ENCODE data around the gene PTPN14.

Gene PTPN14

DNA sequence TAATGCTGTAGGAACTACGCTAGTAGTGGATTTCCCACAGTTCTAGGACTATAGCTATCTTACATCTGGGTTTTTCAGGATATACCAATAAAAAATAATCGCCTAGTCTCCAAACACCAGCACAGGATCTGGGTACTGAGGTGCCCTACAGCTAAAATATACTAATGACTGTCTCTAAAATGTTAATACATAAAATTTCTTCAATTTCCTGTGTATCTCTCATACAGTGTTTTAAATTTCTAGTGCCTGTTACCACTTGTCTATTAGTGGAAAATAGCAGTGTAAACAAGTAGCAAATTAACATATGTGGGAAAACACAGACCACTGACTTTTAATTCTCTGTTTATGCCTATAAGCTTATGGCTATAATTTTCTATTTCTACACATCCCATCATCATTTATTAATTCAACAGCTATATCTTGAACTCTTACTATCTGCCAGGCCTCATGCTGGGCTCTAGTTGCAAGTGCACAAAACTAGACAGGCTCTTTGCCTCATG, 16.1 kb upstream of the PTPN14 start:
- DNase-seq = no peak

DNA sequence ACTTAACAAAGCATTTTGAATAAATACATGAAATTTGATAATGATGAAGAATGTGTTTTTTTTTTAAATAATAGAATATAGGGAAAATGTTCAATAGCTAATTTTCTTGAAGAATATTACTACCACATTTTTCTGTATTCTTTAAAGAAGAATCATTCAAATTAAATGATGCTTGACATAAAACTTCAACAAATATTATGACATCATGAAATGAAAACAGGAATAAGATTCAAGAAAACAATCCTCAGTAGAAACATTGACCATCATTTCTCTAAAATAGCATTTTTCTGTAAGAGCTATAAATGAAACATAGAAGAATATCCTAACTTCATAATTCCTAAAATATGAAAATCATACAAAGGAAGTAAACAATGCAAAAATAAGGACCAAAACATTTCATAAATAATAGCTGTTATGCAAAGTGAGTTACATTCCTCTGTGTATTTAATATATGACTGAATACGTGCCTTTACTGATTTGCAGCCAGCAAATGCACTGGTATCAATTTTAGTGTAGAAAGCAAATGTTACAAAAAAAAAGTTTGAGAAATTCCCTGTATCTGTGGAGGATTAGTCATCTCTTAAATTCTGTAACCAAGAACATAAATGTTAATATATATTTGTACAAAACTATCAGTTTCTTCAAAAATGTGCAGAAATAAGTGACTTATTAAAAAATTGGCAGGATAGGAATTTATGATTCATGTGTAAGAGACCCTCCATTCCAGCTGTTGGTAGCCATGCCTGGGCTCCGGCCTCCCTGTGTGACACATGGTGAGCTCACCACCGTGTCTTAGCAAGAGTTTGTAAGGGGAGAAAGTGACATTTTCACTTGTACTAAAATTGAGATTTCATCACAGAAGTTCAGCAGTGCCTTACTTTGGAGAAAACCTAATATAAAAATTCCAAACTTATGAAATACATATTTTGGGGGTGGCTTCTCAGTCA, 15.0 kb upstream of the PTPN14 start:
- DNase-seq = no peak

DNA sequence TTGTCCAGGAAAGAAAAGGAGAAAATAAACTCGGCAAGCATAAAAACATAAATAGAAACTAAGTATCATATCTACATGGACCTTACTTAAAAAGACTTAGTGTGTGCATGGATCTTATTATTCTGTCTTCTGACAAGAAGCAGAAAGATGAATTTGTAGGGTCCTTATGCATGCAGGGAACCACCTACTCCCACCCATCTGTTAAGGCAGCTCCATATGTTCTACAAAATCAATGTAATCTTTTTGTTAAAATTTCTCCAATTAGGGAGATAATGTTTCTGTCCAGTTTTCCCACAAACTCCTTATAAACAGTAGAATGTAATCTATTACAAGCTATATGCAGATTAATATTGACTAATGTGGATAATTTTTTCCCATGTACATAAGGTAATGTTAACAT, 13.9 kb upstream of the PTPN14 start:
- no peak for DNase-seq

DNA sequence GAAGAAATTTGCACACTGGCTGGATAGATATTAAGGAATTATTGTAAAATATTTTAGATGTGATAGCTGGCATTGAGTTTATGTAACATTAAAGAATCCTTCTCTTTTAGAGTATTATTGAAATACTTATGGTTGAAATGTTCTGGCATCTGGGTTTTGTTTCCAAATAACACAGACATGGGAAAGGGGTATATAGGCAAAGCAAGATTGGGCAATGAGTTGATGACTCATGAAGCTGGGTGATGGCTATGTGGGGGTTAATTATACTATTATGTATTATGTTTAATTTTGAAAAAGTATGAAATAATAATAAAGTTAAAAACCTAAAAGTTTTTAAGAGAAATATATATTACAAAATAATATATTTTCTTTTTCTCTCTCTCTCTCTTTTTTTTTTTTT, 12.5 kb upstream of the PTPN14 start:
- DNase-seq = no peak

DNA sequence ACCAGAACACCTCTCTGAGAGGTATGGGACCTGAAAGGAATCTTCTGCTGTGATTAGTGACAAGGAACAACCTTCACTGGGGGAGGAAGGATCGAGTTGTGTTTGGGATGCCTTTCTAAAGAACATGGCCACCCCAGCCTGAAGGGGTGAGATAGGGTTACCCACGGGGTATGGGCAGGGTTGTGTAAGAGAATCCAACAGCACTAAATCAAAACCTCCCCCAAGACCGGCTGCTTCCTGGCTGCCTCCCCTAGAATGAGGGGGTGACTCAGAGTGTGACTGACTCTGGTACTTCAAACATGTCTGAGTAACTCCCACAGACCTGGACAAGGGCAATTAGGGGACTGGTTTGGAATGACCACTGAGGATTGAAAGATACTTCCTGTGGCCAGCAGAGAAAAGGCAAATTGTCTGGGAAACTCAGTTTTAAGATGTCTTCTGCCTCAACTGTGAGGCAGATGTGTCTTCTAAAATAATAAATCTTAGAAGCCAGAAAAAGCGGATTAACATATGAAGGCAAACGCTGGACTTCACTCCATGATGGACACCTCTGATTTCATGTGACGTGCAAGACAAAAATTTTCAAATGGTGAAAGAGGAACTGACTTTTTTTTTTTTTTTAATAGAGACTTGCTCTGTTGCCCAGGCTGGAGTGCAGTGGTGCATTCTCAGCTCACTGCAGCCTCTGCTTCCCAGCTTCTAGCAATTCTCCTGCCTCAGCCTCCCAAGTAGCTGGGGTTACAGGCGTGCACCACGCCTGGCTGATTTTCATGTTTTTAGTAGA, 6.7 kb upstream of the PTPN14 start:
- no peak for DNase-seq

DNA sequence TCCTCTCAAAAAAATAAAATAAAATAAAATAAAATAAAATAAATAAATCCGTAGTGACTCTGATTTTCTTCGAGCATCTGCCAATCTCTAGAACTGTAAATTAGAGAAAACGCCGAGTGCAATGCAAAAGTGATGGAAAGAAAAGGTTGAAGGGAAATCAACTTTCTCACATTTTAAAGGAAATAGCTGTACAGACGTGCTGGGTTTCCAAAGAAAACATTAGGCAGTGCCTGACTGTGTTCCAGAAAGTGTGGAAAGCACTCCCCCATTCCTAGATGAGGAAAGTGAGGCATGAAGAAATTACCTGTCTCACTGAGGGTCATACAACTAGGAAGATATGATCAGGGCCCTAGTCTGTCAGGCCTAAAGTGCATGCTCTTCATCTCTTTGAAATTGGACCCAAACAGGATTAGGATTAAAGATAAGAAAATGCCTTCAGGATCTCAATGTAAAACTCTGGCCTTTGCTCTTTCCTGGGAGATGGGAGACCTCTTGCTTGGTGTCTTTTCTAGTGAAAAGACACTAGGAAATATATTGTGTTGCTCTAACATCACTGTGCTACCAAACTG, 1.8 kb upstream of the PTPN14 start:
- no peak for DNase-seq

DNA sequence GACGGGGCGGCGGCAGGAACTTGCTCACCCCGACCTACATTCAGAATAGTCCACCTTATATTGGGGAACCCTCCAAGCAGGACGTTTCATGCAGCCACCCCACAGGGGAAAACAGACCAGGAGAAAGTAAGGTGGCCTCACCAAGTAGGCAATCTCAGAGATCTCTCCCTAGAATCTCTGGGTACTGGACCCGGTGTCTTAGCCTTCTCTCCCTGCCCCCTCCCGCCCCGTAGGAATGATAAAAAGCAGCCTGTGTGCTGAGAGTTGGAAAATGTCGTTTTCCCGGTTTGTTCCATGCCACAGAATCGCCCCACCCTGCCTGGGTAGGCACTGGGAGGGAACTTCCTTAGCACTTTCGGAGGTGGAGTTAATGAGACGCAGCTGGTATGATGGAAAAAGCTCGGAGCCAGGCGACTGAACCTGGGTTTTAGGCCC, 789 bp upstream of the PTPN14 start:
- no peak for DNase-seq

DNA sequence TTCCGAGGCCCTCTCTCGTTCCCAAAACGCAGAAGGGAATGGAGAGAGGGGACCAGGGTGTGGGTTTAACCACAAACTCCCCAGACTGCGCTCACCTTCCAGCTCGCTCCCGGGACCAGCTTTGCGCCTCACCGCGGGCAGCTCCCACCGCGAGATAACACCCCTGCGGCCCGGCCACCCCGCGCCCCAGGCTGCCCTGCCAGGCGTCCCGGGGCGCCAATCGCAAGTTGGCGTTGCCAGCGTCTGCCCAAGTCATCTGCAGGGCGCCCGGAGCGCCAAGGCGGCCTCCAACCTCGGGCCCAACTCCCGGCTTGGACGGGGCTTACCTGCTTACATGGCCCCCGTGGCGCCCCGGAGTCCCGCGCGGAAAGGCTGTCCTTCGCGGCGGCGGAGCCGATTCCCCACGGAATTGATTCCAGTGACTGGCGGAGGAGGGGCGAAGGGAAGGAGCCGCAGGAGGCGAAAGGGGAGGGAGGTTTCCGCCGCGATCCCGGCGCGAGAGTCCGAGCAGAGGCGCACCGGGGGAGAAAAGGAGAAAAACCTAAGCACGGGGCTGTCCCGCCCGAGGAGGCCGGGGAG, 456 bp downstream of the PTPN14 start:
- no peak for DNase-seq

DNA sequence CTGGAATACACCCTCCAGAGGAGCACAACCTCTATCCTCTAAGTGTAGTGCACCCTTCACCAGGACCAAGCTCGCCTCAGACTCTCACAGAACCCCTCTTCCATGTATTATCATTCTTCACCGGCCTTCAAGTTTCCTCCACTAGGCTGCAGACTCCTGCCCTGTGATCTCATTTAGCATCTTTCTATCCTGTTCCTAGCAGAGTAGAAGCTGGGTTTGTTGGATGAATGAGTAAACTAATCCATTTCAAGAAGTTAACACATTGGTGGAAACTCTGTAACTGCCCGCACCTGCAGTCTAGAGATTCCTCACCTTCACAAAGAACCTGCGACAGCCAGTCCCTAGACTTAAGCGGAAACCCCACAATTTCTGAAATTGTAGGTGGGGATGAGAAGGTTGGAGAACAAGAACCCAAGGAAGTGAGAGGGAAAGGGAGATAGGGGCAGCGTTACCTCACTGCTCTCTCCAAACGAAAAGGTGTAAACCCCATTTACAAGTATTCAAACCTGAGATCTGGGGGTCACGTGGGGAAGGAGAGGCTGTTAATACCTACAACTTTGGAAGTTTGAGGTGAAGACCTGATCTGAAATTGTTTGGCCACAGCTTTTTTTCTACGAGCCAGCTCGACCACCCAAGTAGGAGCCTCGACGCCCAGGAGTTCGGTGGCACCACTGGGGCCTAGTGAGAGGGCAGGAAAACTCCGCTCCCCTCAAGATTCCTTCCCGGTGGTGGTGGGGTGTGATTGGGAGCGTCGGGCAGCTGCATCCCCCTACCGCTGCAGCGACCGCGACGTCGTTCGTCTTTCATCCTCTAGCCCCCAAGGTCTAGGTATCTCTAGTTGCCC, 1.2 kb downstream of the PTPN14 start:
- no peak for DNase-seq

DNA sequence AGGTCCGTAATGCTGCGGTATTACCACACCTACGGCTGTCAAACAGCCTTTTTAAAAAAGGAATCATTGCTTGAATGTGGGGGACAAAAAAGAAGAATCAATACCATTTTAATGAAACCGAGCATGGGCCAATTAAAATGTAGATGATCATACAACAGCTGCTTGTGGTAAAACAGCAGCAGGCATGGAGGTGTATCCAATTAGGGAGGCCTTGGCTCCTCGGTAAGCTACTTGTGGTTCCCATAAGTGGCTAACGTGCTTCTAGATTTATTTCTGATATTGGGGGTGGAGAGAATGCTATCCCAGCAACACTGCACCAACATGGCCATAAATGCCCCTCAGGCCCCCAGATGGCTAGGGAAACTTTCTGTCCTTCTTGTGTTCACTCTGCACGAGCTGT, 1.8 kb downstream of the PTPN14 start:
- DNase-seq = no peak

DNA sequence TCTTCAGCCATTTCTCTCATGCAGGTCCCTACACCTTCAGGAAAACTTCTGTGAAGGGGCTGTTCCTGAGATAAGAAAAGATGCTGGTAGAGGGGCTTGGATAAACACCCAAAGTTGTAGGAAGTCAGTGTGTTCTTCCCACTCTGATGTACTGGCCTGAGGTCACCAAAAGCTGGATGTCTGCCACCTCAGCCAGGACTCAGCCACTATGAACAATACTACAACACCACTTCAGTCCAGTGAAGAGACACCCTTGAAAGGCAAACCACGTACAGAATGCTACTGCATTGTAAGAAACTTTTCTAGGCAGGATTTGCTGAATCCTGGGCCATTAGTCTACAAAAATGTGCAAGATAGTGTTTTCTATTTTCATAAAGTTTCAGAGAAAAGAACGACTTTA, 2.4 kb downstream of the PTPN14 start:
- no peak for DNase-seq

DNA sequence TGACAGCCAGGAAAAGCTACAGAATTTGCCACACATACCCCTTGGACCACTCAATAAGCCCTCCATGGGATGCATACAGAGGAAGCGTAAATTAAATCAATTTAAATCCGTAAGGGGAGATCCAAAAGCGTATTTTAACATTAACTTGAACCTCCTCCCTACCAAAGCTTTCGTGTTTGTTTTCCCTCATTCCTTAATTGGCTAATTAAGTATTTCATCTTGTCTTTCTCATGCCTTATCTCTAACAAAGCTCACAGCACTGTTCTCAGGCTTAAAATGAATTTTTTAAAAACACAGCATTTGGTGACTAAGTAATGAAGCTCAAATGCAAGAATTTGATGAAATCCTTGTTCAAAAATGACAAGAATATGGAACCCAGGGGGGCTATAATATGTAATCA, 3.1 kb downstream of the PTPN14 start:
- no peak for DNase-seq

DNA sequence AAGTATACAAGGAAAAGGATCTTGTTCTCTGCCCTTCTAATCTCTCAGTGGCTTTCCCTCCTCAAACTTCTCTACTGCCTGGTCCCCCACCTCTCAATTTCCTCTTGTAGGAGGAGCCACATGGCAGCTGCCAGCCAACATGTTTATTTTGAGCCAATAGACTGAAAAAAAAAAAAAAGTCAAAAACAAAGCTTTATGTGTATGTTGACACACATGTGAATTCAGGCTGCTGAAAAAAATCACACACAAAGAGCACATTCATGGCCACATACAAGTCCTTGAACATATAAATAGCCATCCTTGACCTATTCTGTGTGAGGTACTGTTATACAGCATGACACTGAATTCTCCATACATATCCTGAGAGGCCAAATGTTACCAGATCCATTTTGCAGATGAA, 3.7 kb downstream of the PTPN14 start:
- DNase-seq = no peak

DNA sequence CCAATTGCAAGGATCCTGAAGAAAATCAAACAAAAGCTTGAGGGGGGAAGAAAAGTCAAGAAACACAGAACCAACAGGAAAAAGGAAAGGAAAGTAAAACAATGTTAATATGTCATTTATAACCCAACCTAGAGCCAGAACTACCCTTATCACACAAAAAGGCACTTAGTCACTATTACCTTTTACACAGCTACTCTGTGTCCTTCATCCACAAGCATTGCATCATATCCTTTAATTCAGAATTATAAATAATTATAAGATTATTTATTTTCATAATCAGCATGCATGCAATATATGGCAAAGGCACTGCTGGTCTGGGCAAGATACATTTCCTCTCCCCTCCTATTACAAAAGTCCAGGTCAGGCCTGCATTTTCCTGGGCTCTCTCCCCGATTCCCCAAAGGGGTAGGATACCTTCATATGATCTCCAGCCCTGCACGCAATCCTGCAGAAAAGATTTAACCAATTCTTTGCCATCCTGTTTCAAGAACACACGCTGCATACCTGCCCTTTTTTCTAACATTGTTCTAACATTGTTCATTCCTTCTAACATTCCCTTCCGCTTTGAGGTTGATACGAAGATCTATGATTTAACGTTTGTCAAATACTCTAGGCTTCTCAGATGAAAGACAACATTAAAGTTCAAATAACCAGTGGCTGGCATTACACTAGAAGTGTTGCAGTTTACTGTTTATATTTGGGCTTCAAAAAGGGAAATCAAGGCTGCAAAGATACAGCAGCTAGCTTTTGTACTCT, 4.3 kb downstream of the PTPN14 start:
- DNase-seq = no peak

DNA sequence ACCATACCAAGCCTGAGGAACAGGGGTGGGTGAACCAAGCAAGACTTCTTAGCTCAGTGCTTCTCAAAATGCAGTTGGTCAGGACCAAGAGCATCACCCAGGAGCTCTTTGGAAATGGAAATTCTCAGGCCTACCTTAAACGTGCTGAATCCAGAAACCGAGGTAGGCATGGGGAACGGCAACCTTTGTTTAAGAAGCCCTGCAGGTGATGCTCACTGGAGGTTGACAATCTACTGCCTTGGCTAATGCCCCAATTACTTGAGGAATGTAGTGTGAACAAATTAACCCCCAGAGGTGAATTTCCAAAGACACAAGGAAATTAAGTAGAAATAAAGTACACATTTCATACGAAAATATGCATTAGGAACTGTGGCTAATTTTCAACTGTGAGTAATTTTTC, 5.3 kb downstream of the PTPN14 start:
- DNase-seq = no peak

DNA sequence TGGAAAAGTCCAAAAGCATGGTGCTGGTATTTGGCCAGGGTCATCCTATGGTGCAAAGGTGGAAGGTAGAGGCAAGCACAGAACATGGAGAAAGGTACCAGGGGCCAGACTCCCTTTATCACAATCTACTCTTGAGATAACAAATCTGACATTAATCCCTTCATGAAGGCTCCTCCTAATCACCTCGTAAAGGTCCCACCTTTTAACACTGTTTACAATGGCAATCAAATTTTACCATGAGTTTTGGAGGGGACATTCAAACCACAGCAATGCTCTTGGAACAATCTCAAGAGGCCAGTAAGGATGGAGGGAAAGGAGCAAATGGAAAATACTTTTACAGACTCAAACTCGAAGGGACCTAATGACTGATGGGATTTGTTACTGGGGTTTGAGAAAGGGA, 6.1 kb downstream of the PTPN14 start:
- no peak for DNase-seq

DNA sequence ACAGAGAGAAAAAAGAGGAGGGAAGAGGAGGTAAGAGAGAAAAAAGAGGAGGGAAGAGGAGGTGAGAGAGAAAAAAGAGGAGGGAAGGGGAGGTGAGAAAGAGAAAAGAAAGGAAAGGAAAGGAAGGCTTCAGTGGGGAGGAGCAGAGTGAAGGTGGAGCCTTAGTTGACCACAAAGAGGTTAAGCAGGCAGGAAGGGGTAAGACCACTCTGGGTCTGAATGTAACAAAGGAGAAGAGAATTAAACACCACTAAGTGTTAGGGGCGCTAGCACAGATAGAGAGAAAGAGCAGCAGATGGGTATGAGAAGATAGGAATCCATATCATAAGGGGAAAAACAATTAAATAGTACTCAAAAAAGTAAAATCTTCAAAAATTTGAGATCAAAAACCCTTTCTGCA, 6.6 kb downstream of the PTPN14 start:
- no peak for DNase-seq

DNA sequence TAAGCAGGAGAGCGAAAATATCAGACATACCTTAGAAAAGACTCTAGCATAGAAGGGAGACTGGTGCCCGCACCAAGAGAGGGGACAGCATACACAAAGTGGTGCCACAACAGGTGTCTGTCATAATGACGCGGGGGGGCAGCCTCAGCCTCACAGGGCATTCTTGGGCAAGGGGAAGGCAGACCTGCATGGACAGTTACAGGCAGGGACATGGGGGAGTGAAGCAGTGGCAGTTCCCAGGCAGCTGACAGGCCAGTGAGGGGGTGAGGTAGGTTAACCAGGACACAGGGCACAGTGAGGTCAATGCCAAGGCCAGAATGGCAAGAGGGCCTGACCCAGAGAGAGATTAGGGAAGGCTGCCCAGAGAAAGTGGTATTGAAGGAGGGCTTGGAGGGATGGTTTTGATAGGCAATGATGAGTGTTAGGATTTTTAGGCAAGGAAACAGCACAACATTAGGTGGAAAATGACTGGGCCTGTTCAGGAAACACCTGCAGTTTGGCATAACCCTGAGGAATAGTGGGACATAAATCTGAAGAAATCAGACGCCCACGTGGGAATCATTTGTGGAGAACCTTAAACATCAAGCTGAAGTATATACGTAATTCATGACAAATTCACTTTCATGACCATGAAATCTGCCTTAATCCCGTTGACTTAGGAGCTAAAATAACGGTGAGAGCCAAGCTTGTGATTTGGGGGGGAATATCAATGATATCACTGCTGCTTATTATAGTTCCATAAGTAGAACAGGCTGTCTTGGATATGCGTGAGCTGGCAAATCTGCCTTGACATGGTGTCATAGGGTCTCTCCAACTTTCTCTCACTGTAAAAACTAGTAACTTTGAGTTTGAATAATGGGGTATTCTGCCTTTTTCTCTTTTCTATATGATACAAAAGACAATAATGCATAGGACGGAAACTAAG, 8.9 kb downstream of the PTPN14 start:
- DNase-seq = no peak

DNA sequence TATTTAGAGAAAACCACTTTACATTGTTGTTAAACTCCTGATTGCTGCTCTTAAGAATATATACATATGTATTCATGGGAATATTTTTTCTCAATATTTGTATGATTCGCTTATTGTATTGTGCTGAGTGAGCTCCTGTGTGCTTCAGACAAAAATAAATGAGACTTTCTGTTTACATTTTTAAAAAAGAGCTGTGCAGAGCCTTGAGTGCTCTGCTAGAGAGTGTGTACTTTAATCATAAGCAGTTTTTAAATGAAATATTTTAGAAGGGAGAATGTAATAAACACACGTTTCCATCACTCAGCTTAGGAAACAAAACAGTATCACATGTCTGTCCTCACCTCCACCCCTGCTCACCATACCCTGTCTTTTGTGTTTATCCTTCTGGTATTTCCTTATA, 9.7 kb downstream of the PTPN14 start:
- DNase-seq = no peak

DNA sequence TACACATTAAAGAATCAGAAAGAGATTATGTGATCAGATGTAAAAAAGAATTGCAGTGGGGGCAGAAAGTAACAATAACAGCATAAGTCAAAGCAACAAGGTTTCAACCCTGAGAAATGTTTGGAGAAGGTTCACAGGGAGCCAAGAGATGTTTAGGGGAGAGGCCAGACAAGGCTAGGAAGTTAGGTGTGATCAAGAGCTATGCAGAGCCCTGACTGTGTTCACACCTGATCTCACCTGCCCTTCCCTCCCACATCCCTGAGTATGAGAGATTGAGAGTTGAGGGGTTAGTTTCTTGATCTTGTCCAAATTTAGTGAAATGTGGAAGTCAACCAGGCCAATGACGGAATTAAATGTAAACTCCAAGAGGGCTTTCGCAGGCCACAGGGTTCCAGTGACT, 10.2 kb downstream of the PTPN14 start:
- no peak for DNase-seq
